Hypothalamus (tissue), 51 donors: Measurements from ENCODE around the gene LYPD5.
A peak's percentile ranks its signal among the peaks of the same experiment; 100 is the strongest.
"Not testable (repeated sequence)": the region's sequence is repeated elsewhere in the genome, so short reads cannot be mapped to it uniquely, and the experiment has no call there.

Source experiments
- DNase-seq, 51 donors: peaks; one replicate each; lab custom pipeline; 2025; lab: John Stamatoyannopoulos, UW

The LYPD5 gene

GRCh38 chr19:43779820-43780219 is 22.4 kb downstream of the LYPD5 start:
- DNase-seq: no peak

- peak in 3 of 51 donors; percentile 11 to 13 (median 11) for DNase-seq
These were observed 23.0 kb downstream of the LYPD5 start for GRCh38 chr19:43779147-43779819.

GRCh38 chr19:43778651-43779050 is 23.6 kb downstream of the LYPD5 start:
- DNase-seq: no peak

- peak in 2 of 51 donors; percentile 7 to 15 for DNase-seq
These were observed 25.0 kb downstream of the LYPD5 start for GRCh38 chr19:43777163-43777695.

GRCh38 chr19:43776286-43776685 is 26.0 kb downstream of the LYPD5 start:
- DNase-seq: no peak

DNA sequence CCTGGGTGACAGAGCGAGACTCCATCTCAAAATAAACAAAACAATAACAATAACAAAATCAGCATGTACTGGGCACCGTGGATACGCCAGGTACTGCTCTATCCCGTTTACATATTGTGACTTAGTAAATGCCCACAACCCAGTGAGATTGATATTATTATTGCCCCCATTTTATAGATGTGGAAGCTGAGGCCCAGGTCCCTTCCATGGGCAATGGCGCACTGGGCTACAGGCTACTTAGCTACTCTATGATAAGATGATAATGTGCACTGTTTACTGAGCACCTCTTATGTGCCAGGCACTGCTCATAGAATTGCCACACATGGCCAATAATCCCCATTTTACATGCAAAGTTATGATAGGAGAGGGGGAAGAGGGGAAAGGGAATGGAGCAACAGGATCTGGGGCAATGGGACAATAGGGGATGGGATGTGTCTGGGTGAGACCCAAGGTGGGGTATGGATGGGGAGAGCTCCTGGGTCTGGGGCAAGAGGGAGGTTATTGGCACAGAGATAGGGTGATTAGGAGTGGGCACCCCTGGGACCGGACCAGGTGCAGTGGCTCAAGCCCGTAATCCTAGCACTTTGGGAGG is 26.9 kb downstream of the LYPD5 start:
- no peak for DNase-seq

DNA sequence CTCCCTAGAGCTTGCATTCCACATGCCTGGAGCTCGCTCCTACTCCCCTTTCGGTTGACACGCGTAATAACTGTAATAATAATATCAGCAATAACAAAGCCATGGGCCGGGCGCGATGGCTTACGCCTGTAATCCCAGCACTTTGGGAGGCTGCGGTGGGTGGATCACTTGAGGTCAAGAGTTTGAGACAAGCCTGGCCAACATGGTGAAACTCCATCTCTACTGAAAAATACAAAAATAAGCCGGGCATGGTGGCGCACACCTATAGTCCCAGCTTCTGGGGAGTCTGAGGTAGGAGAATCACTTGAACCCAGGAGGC is 27.3 kb downstream of the LYPD5 start:
- DNase-seq: not testable (repeated sequence)

DNA sequence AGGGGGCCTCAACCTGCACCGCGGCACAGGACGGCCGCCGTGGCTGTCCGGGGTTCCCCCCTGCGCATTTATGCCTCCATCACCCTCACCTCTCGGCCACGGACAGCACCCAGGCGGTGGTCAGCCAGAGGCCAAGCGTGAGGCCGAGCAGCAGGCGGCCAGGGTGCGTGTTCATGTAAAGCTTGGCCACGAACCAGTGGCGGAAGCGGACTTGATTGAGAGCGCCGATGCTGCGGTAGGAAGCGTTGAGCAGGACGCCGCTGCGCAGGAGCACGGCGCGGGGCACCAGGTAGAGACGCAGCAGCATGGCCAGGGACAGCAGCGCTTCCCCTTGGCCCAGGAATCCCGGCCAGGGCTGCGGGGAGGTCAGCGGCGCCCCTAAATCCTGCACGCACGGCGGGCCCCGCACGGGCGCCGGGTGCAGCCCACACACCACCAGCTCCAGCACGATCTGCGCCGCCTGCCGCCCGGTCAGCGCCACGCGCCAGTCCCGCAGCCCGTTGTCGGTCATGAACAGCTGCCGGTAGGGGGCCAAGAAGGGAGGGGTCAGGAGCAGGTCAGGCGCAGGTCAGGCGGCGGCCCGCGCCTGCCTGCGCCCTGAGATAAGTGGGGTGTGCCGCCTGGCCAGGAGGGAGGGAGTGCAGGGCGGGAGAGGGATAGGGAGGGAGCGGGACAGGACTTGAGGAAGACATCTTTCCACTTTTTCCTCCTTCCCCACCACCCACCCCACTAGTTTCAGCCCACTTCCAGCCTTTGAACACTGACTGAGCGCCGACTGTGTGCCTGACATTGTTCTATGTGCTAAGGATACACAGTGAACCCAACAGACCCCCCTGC is 27.9 kb downstream of the LYPD5 start:
- DNase-seq: peak in 31 of 51 donors; percentile 10 to 68 (median 30)

- DNase-seq: no peak
These were observed 28.5 kb downstream of the LYPD5 start for GRCh38 chr19:43773725-43774102.

DNA sequence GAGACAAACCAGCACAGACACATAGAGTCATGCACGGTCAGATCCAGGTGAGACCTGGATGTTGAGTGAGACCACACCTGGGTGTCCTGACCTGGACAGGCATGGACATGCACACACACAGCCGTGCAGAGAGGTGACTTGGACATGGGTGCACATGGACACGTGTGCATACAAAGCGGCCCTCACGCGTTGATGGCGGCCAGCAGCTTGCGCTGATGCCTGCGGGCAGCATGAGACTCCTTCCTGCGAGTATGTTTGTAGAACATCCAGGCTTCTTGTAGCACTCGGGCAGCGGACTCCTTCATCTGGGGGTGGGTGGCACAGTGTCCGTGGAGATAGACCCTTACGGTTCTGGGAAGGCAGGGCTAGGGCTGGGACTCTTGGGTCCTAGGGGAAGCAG is 33.0 kb downstream of the LYPD5 start:
- DNase-seq: no peak

DNA sequence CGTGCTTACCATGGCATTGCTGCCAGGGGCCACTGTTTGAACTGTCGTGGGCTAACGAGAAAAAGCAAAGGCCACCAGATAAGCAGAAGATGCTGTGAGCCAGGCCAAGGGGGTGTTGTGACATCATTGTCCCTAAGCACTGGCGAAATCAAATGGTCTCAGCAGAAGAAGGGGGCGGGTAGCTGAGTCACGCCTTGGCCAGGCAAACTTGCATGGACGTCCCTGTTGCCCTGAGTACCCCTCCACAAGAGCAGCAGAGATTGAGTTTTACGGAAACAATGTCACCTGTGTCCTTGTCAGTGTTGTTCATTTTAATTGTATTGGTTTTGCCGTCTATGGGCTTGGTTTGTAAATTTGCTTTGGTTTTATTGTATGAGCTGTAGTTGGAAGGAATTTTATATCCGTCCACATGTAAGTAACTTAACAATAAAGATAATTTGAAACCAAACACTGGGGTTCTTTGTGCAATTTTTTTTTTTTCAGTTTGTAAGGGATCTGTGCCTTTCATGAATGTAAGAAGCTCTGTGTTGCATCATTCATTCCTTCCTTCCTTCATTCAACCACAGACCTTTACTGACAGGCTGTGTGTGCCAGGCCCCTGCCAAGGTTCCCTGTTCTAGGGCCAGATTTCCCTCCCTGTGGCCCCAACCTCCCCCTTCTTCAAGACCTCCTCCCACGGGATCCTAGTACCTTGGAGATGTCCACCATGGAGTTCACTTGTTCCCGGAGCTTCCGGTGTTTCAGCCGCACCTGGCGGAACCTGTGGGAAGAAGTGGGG is 33.8 kb downstream of the LYPD5 start:
- DNase-seq: no peak

DNA sequence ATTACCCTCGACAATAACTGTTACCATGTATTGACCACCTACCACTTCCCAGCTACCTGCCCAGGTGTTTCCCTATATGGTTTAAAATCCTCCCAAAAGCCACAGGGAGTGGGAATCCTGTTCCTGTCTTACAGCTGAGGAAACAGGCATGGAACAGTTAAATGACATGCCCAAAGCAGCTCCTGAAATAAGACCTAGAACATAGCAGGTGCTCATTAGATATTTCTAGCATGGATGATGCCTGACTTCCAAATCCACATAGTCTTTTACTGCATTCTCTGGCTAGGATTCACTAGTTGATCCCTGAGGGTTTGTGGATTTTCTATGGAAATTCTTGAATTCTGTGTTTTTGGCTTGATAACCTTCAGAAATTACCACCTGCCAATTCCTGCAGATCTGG is 34.4 kb downstream of the LYPD5 start:
- DNase-seq: no peak

DNA sequence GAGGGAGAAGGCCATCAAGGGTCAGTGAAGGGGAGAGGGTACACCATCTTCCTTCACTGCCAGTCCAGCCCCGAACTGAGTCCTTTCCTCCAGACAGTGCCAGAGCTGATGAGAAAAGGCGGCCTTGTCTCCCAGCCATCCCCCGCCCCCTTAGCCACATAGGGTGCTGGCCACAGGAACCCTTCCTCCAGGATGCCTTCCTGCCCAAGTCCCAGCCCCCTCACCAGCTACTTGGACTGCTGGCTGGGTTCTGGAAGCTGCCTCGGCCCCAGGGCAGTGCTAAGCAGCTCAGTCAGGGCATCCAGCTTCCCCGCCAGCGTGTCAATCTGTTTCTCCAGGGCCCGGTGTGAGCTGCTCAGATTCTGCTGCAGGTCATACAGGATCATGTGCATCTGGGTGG is 34.9 kb downstream of the LYPD5 start:
- no peak for DNase-seq

- DNase-seq: no peak
These were observed 35.5 kb downstream of the LYPD5 start for GRCh38 chr19:43766755-43767043.

DNA sequence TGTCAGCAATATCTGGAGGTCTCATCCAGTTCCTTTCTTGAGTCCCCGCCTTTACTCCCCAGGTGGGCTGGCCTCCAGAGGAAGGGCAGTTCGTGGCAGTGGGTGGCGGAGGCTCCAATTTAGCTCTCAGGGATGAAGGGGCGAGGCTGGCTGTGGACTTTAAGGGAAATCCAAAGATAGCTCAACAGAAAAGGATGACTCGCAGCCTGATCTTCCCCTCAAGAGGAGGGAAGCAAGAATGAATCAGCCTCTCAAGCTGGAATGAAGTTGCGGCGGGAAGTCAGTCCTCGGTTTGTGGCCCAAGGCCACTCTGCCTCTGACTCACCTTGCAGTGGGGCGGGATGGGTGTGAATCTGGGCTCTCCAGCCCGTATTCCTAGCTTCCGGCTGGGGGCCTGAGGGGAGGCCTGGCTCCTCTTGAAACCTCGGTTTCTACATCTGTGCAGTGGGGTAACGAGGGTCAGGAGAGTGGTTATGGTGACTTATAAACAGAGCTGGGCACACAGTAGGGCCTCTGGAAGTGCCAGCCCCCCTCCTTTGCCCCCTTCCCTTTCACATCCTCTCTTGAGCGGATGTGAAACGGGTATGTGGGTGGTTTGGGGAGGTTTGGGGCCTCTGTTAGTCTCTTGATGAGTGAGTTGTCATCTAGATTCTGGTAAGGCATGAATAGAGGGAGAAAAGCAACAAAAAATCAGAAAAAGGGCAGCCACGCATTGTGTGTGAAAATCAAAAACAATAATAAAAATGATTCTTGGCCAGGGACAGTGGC is 37.0 kb downstream of the LYPD5 start:
- DNase-seq: peak in 8 of 51 donors; percentile 9 to 62 (median 28)

- not testable (repeated sequence) for DNase-seq
These were observed 37.6 kb downstream of the LYPD5 start for GRCh38 chr19:43764684-43765083.

GRCh38 chr19:43763473-43763939 is 38.7 kb downstream of the LYPD5 start:
- DNase-seq: no peak

DNA sequence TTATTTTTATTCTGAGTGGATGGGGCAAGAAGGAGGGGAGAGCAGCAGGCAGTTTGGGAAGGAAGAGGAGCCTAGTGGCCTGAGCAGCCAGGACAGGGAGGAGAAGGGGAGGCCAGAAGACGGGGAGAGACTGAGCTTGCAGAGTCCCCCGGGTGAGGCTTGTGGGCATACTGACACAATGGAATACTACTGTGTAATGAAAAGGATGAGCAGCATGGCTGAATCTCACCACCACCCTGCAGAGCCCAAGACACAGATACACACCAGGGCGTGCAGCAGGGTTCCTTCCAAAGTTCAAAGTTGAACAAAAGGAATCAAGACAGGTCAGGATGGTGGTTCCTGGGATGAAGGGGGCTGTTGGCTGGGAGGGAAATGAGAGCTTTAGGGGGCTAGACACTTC is 39.4 kb downstream of the LYPD5 start:
- no peak for DNase-seq

DNA sequence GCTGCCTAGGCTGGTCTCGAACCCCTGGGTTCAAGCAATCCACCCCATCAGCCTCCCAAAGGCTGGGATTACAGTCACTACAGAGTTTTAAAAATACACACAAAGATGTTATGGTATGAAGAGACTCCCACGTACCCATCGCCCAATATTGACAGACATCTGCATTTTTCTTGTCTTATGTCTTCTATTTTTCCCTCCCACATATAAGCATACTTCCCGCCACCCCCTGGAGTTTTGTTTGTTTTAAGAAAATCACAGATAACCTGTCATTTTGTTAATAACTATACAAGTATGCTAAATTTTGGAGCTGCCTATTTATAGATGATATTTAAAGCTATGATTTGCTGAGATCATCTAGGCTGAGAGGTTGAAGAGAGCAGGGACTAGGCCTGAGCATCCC is 41.3 kb downstream of the LYPD5 start:
- DNase-seq: no peak

GRCh38 chr19:43759515-43759914 is 42.7 kb downstream of the LYPD5 start:
- DNase-seq: no peak
